Right ventricle myocardium superior (tissue), 1 donor: ENCODE data around the gene GAGE12E. TPM values are rescaled to one million over a fixed set of nuclear protein-coding genes. Genes with fewer than 3 reads are reported as not detected.
A peak's percentile ranks its signal among the peaks of the same experiment; 100 is the strongest.
"Not testable (repeated sequence)": the region's sequence is repeated elsewhere in the genome, so short reads cannot be mapped to it uniquely, and the experiment has no call there.

Source experiments
- ATAC-seq: fragments of 200-7000 bp; cut with Tn5 transposase; one replicate; pipeline ENCODE4 v1.9.1; 2020; ENCODE audit warnings: mild to moderate bottlenecking; ENCODE audit not compliant: poor library complexity
- DNase-seq: peaks from one replicate; pipeline ENCODE4 v3.0.0-alpha.2; 2020
- intact Hi-C: fragments of 100-400 bp; cut with DNase I; formaldehyde crosslinking; loops from one replicate; pipeline ENCODE4 v1.11.2; 2022
- long read RNA-seq: library from polyadenylated mRNA; unstranded; transcript quantifications from one replicate; pipeline ENCODE4 v2.0.0, GENCODE V29; 2021
- total RNA-seq: library from RNA; stranded (reverse); fragmentation: NEBNext Ultra II Directional; extraction: Animal tissue kit (Norgen Biotek cat#: 25700); gene quantifications from one replicate; pipeline ENCODE4 v1.2.1, GENCODE V29; 2021
- donor health status: DM: no; HTN: yes; CAD: no; lungs with severe emphysema.

The GAGE12E gene
- not detected for total RNA-seq
- long read RNA-seq, result 0 reads

GRCh38 chrX:49550989-49551388, at the start of gene GAGE12E:
GAGE12E (plus strand) TSS chrX:49551289; CDS start chrX:49552444, 1,155 bp downstream.
- DNase-seq, ATAC-seq, intact Hi-C loops: not testable (repeated sequence)

- DNase-seq, intact Hi-C loops, ATAC-seq: not testable (repeated sequence)
These were observed 19.2 kb upstream of the GAGE12E start, which contains the start of gene GAGE12C for GRCh38 chrX:49531877-49532276. GAGE12C (plus strand) TSS chrX:49532177; CDS start chrX:49533332, 1,155 bp downstream.

GRCh38 chrX:49541433-49541832, 9.7 kb upstream of the GAGE12E start, which contains the start of gene GAGE12D:
GAGE12D (plus strand) TSS chrX:49541733; CDS start chrX:49542888, 1,155 bp downstream.
- ATAC-seq, DNase-seq, intact Hi-C loops: not testable (repeated sequence)

- intact Hi-C loops, ATAC-seq, DNase-seq: not testable (repeated sequence)
These were observed 9.5 kb downstream of the GAGE12E start, which contains the start of gene GAGE12F for GRCh38 chrX:49560542-49560941. GAGE12F (plus strand) TSS chrX:49560842; CDS start chrX:49561997, 1,155 bp downstream.

DNA sequence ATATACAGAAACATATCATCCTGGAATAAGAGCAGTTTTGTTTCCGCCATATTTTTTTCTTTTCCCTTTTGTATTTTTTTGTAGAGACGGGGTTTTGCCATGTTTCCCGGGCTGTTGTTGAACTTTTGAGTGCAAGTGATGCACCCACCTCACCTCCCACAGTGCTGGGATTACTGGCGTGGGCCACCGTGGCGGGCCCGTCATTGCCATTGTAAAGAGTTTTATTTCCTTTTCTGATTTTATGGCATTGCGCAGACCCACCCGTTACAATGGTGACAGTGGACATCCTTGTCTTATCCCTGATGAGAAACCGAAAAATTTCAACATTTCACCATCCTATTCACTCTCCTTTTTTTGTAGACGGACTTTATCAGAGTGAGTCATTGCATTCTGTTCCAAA, 17.6 kb downstream of the GAGE12E start:
- intact Hi-C loops, ATAC-seq: not testable (repeated sequence)
- DNase-seq, result peak; percentile 25

- intact Hi-C loops, DNase-seq, ATAC-seq: not testable (repeated sequence)
These were observed 18.1 kb downstream of the GAGE12E start for GRCh38 chrX:49569152-49569551.

GRCh38 chrX:49570100-49570499, 19.0 kb downstream of the GAGE12E start, which contains the start of gene GAGE12G:
GAGE12G (plus strand) TSS chrX:49570400; CDS start chrX:49571555, 1,155 bp downstream.
- intact Hi-C loops, DNase-seq, ATAC-seq: not testable (repeated sequence)

DNA sequence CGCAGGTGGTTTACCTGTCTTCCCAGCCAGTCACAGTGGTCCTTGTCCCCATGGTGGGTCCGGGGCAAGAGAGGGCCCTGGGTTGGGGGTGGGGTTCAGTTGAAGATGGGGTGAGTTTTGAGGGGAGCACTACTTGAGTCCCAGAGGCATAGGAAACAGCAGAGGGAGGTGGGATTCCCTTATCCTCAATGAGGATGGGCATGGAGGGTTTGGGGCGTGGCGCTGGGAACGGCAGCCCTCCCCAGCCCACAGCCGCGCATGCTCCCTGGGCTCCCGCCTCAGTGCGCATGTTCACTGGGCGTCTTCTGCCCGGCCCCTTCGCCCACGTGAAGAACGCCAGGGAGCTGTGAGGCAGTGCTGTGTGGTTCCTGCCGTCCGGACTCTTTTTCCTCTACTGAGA, 28.6 kb downstream of the GAGE12E start, which contains the start of gene GAGE12H:
Gene GAGE12H (plus strand): TSS at position 301 of the 400 bp plus-strand sequence. CDS start 1,155 bp downstream, outside the sequence.
- ATAC-seq, intact Hi-C loops, DNase-seq: not testable (repeated sequence)

DNA sequence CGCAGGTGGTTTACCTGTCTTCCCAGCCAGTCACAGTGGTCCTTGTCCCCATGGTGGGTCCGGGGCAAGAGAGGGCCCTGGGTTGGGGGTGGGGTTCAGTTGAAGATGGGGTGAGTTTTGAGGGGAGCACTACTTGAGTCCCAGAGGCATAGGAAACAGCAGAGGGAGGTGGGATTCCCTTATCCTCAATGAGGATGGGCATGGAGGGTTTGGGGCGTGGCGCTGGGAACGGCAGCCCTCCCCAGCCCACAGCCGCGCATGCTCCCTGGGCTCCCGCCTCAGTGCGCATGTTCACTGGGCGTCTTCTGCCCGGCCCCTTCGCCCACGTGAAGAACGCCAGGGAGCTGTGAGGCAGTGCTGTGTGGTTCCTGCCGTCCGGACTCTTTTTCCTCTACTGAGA, 38.1 kb downstream of the GAGE12E start, which contains the start of gene GAGE2A:
Gene GAGE2A (plus strand): TSS at position 301 of the 400 bp plus-strand sequence. CDS start 1,155 bp downstream, outside the sequence.
- DNase-seq, ATAC-seq, intact Hi-C loops: not testable (repeated sequence)

DNA sequence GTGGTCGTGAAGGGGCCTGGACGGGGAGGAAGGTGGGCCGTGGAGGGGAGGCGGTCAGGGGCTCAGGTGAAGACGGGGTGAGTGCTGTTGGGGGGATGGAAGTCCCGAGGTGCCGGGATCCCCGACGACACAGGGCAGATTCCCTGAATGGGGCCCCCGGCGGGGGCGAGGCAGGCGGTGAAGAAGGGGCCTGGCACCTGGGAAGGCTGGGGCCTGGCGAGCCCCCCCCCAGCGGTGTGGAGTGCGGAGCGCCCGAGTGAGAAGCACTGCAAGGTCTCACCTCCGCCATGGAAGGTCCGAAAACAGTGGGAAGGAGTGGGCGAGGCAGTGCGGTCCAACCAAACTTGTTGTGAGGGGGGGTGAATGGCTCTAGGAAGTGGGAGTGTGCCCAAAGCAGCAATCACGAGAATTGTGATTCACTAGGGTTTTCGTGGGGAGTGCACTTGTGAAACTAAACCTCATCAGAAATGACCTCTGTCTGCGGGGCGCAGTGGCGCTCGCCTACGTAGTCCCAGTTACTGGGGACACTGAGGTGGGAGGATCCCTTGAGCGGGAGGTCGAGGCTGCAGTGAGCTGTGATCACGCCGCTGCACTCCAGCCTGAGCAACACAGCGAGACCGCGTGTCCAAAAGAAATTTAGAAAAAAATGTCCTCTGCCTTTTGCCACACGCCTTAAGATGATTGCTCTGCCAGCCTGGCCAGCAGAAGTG, 38.8 kb downstream of the GAGE12E start:
- DNase-seq, result peak; percentile 29
- intact Hi-C loops, ATAC-seq: not testable (repeated sequence)

GRCh38 chrX:49590488-49590887, 39.4 kb downstream of the GAGE12E start:
- ATAC-seq, intact Hi-C loops, DNase-seq: not testable (repeated sequence)

- DNase-seq, ATAC-seq, intact Hi-C loops: not testable (repeated sequence)
These were observed 47.6 kb downstream of the GAGE12E start, which contains the start of gene GAGE1 for GRCh38 chrX:49598720-49599119. GAGE1 (plus strand) TSS chrX:49599020; CDS start chrX:49600175, 1,155 bp downstream.

Other genes with a start within 250 kb of the GAGE12E start
- gene GAGE10, start 247.6 kb upstream of the GAGE12E start, total RNA-seq, result not detected
- not detected for gene GAGE12J, start 229.3 kb upstream of the GAGE12E start, total RNA-seq
- not detected for gene GAGE13, start 219.7 kb upstream of the GAGE12E start, total RNA-seq
- gene GAGE12C, start 19.1 kb upstream of the GAGE12E start, total RNA-seq, result not detected
- gene GAGE12D, start 9.6 kb upstream of the GAGE12E start, total RNA-seq, result not detected
- not detected for gene GAGE12F, start 9.6 kb downstream of the GAGE12E start, total RNA-seq
- gene GAGE12G, start 19.1 kb downstream of the GAGE12E start, total RNA-seq, result not detected
- not detected for gene GAGE12H, start 28.7 kb downstream of the GAGE12E start, total RNA-seq
- not detected for gene GAGE2A, start 38.2 kb downstream of the GAGE12E start, total RNA-seq
- gene GAGE1, start 47.7 kb downstream of the GAGE12E start, total RNA-seq, result not detected
- gene PAGE1, start 144.7 kb downstream of the GAGE12E start, total RNA-seq, result not detected